Panc1 (cell line): ENCODE measurements around the gene KRT86. TPM values are rescaled to one million over a fixed set of nuclear protein-coding genes. Genes with fewer than 3 reads are reported as not detected.

ENCODE experiments used
- ATAC-seq: fragments of 200-7000 bp; cut with Tn5 transposase; 2 replicates; pipeline ENCODE4 v1.9.1; 2020; ENCODE audit warnings: mild to moderate bottlenecking, moderate library complexity
- BruUV-seq: library from RNA; stranded (reverse); fragments of 400-500 nt; replicated peaks from 2 replicates; lab custom pipeline; 2021; lab: Mats Ljungman, UMichigan
- CTCF ChIA-PET: fragments of 300-600 bp; sonication (Branson Sonifier 250); formaldehyde crosslinking; loops from one replicate; lab custom pipeline; 2022; ENCODE audit warnings: antibody characterized with exemption; lab: Charles Lee
- POLR2A ChIA-PET: fragments of 300-600 bp; sonication (Branson Sonifier 250); formaldehyde crosslinking; loops from one replicate; lab custom pipeline; 2022; ENCODE audit warnings: antibody characterized with exemption; lab: Charles Lee
- DNase-seq: peaks from one replicate; pipeline ENCODE4 v3.0.0-alpha.2; 2010; ENCODE audit warnings: low read depth, low spot score
- H3K27ac ChIP-seq: 2 replicates; pipeline ENCODE4 v1.5.1; 2011; ENCODE audit warnings: mild to moderate bottlenecking, low read length, inconsistent platforms
- H3K27me3 ChIP-seq: fragments of 200-500 bp; sonication (Bioruptor generic); 2 replicates; pipeline ENCODE4 v1.6.0; 2014; ENCODE audit warnings: low read length, inconsistent platforms; ENCODE audit not compliant: control insufficient read depth, insufficient read depth
- H3K36me3 ChIP-seq: fragments of 200-500 bp; sonication (Bioruptor generic); 2 replicates; pipeline ENCODE4 v1.5.1; 2014; ENCODE audit warnings: inconsistent platforms, mild to moderate bottlenecking, low read length, moderate library complexity; ENCODE audit not compliant: control insufficient read depth, insufficient read depth
- H3K4me1 ChIP-seq: 2 replicates; pipeline ENCODE4 v1.5.1; 2011; ENCODE audit warnings: inconsistent platforms, mild to moderate bottlenecking, low read length, moderate library complexity; ENCODE audit not compliant: control insufficient read depth, insufficient read depth
- H3K4me3 ChIP-seq, 2 experiments: 2 replicates each; pipeline ENCODE4 v1.5.1; 2011 to 2012; ENCODE audit warnings: low read depth in 2 of 2, low read length in 2 of 2, mild to moderate bottlenecking in 2 of 2, inconsistent platforms in 1 of 2, moderate library complexity in 1 of 2
- H3K9me3 ChIP-seq: fragments of 200-500 bp; sonication (Bioruptor generic); 2 replicates; pipeline ENCODE4 v1.5.1; 2014; ENCODE audit warnings: low read depth, mild to moderate bottlenecking, inconsistent platforms, low read length, moderate library complexity; ENCODE audit not compliant: control insufficient read depth, insufficient read depth
- POLR2AphosphoS5 ChIP-seq: IDR thresholded peaks from 2 replicates; pipeline ENCODE4 v1.6.1; 2012; ENCODE audit warnings: mild to moderate bottlenecking, low read depth, low read length, moderate library complexity
- SIN3A ChIP-seq: IDR thresholded peaks from 2 replicates; pipeline ENCODE4 v1.6.1; 2012; ENCODE audit warnings: low read depth, mild to moderate bottlenecking, low read length, moderate library complexity, borderline replicate concordance; ENCODE audit not compliant: insufficient read depth
- TCF7L2 ChIP-seq: IDR thresholded peaks from 2 replicates; pipeline ENCODE4 v1.6.1; 2011; ENCODE audit warnings: mild to moderate bottlenecking, low read depth, low read length, inconsistent platforms
- in situ Hi-C: cut with HindIII; loops from 2 replicates; pipeline ENCODE4 v1.10.0; 2016; ENCODE audit warnings: low sequenced_read_pairs, low pct_unique_long_range_greater_than_20kb
- intact Hi-C: fragments of 100-400 bp; cut with micrococcal nuclease; formaldehyde crosslinking; loops from one replicate; pipeline ENCODE4 v1.10.0; 2022; ENCODE audit not compliant: unreplicated experiment
- total RNA-seq: library from RNA; stranded (reverse); gene quantifications from one replicate; pipeline ENCODE4 v1.2.1, GENCODE V29; 2021; ENCODE audit not compliant: unreplicated experiment
- TF ChIP-seq, protein P1 (sequence below): fragments of 450-650 bp; IDR thresholded peaks from 2 replicates; pipeline ENCODE4 v1.5.1; 2017; ENCODE audit warnings: mild to moderate bottlenecking
- TF ChIP-seq, protein P2 (sequence below), 2 experiments: IDR thresholded peaks; 2 replicates each; pipeline ENCODE4 v1.6.1; 2011 to 2012; ENCODE audit warnings: low read depth in 2 of 2, control low read depth in 1 of 2, low read length in 1 of 2, mild to moderate bottlenecking in 1 of 2, moderate library complexity in 1 of 2; ENCODE audit not compliant: insufficient read depth in 1 of 2

Gene KRT86
- total RNA-seq, 1 experiment from 2014 or later, result 1.1 TPM

DNA sequence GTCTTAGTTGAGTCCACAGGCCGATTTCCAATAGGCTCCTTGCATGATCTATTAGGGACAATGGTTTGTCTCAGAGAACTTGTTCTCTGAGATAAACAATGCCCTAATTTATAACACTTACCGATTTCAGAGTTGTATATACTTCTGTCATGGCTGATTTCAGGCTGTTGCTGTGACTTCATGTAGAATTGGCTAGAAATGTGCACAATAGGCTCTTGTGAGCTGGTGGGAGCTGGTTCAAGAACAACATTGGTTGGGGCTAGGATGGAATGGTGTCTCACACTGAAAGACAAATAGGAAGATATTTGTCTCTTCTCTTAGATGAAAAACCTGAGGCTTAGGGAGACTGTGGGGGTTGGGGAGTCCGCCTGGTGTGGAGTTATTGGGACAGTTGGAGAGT, 6.7 kb upstream of the KRT86 start:
- Histone ChIP-seq H3K9me3 (no peaks in the 10 kb centered on the region), H3K4me3 (no peak overlapping the region), H3K27me3 (no peaks in the 10 kb centered on the region), H3K36me3 (no peaks in the 10 kb centered on the region), H3K27ac (no peak overlapping the region; the same call in 1 of the 2 replicates), H3K4me1 (no peaks in the 10 kb centered on the region)
- no peak for ATAC-seq
- DNase-seq, result no peak
- in situ Hi-C loops, result no loop called here
- ChIA-PET CTCF (no interaction called here), POLR2A (interaction anchor here (0.6 kb wide), 2 partner anchors 40 to 755 kb away, joined by 4 to 5 read pairs; no protein-coding TSS in a partner anchor)
- intact Hi-C loops, result no loop called here
- BruUV-seq, result no TSS peak
- TF ChIP-seq, protein P1, sequence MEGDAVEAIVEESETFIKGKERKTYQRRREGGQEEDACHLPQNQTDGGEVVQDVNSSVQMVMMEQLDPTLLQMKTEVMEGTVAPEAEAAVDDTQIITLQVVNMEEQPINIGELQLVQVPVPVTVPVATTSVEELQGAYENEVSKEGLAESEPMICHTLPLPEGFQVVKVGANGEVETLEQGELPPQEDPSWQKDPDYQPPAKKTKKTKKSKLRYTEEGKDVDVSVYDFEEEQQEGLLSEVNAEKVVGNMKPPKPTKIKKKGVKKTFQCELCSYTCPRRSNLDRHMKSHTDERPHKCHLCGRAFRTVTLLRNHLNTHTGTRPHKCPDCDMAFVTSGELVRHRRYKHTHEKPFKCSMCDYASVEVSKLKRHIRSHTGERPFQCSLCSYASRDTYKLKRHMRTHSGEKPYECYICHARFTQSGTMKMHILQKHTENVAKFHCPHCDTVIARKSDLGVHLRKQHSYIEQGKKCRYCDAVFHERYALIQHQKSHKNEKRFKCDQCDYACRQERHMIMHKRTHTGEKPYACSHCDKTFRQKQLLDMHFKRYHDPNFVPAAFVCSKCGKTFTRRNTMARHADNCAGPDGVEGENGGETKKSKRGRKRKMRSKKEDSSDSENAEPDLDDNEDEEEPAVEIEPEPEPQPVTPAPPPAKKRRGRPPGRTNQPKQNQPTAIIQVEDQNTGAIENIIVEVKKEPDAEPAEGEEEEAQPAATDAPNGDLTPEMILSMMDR, result no peak
- TF ChIP-seq TCF7L2 (no peak), SIN3A (no peak), POLR2AphosphoS5 (no peak)
- TF ChIP-seq, protein P2, sequence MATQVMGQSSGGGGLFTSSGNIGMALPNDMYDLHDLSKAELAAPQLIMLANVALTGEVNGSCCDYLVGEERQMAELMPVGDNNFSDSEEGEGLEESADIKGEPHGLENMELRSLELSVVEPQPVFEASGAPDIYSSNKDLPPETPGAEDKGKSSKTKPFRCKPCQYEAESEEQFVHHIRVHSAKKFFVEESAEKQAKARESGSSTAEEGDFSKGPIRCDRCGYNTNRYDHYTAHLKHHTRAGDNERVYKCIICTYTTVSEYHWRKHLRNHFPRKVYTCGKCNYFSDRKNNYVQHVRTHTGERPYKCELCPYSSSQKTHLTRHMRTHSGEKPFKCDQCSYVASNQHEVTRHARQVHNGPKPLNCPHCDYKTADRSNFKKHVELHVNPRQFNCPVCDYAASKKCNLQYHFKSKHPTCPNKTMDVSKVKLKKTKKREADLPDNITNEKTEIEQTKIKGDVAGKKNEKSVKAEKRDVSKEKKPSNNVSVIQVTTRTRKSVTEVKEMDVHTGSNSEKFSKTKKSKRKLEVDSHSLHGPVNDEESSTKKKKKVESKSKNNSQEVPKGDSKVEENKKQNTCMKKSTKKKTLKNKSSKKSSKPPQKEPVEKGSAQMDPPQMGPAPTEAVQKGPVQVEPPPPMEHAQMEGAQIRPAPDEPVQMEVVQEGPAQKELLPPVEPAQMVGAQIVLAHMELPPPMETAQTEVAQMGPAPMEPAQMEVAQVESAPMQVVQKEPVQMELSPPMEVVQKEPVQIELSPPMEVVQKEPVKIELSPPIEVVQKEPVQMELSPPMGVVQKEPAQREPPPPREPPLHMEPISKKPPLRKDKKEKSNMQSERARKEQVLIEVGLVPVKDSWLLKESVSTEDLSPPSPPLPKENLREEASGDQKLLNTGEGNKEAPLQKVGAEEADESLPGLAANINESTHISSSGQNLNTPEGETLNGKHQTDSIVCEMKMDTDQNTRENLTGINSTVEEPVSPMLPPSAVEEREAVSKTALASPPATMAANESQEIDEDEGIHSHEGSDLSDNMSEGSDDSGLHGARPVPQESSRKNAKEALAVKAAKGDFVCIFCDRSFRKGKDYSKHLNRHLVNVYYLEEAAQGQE (IDR thresholded peaks at IDR 0.05; ENCODE audit: insufficient read depth in 1 of 2, low read depth in 2 of 2, low read length in 1 of 2), result no peak

DNA sequence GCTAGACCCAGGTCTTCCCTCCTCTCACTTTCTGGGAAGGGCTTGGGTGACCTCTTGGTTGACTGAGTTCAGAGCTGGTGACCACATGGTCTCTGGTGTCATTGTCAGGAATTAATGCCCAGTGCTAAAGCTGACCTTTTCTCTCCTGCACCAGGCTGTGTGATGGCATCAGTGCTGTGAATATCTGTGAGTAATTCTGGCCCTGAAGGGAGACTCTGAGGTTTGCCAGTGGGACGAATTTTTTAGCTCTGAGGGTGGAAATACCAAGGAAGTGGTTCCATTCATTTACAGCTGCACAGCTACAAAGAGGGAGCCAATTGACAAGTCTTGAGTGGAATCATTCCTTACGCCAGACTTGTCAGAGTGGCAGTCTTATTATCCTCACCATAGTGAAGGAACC, 6.2 kb upstream of the KRT86 start:
- Histone ChIP-seq H3K36me3 (no peaks in the 10 kb centered on the region), H3K27me3 (no peaks in the 10 kb centered on the region), H3K4me1 (no peaks in the 10 kb centered on the region; the same call in 1 of the 2 replicates), H3K27ac (no peak overlapping the region; the same call in 1 of the 2 replicates), H3K4me3 (no peak overlapping the region), H3K9me3 (no peaks in the 10 kb centered on the region)
- no TSS peak for BruUV-seq
- POLR2A ChIA-PET, result interaction anchor here (0.6 kb wide), 2 partner anchors 41 to 754 kb away, joined by 4 to 5 read pairs; no protein-coding TSS in a partner anchor
- CTCF ChIA-PET, result no interaction called here
- TF ChIP-seq POLR2AphosphoS5 (no peak), TCF7L2 (no peak), SIN3A (no peak)
- TF ChIP-seq, protein P1, result no peak
- TF ChIP-seq, protein P2 (IDR thresholded peaks at IDR 0.05; ENCODE audit: insufficient read depth in 1 of 2, low read depth in 2 of 2, low read length in 1 of 2), result no peak
- in situ Hi-C loops, result no loop called here
- ATAC-seq, result no peak
- intact Hi-C loops, result no loop called here
- DNase-seq, result no peak
